ENCODE data around the gene FAM81A. TPM values are rescaled to one million over a fixed set of nuclear protein-coding genes. Genes with fewer than 3 reads are reported as not detected.

Gene FAM81A
- total and polyA plus RNA-seq, 4 donors, result under 0.01 to 0.13 (median 0.07) TPM

DNA sequence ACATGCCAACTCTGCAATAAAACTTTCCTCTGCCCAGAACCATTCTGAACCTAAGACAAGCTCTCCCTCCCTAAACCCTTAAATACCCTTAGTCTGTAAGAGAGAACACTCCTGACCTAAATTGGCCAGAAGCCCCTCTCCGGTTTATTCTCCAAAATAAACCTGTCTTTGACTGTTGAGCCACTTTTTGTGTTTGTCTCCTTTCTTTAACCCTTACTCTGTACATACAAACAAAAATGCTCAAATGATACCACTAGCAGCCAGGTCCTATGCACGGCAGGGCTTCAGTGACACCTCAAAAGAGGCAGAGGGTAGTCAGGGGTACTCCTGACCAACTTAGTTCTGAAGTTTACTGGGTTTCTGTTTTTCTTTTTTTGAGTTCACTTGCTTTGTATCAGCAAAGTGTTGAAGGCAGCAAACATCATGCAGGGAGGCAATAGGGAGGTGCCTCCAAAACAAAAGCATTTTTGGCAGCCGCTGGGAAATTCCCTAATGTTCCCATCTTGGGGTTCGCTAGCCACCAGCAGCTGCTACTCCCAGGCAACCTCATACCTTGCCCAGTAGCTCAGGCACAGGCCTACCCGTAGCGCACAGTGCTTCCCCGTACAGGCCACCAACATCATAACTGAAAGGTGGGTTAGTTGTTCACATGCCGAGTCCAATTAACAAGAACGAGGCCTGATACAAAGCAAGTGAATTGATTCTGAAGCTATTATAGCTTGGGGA is 110.7 kb downstream of the FAM81A start:
- H3K4me3 ChIP-seq (ENCODE audit: low read depth in 1 of 3, low read length in 3 of 3), result no peak overlapping the region
- no peak for DNase-seq (ENCODE audit: low spot score)
- H3K36me3 ChIP-seq (ENCODE audit: control insufficient read depth in 4 of 4, insufficient read depth in 3 of 4, low read depth in 1 of 4, low read length in 3 of 4), result no peaks in the 10 kb centered on the region
- no peak overlapping the region for H3K9ac ChIP-seq (ENCODE audit: low read depth in 1 of 2, low read length in 2 of 2)
- WGBS, result 80% methylated on average over 9 of the region's 9 CpGs
- H3K4me1 ChIP-seq (ENCODE audit: control insufficient read depth in 4 of 4, insufficient read depth in 4 of 4, low read length in 3 of 4), result no peaks in the 10 kb centered on the region
- H3K27me3 ChIP-seq (ENCODE audit: control insufficient read depth in 4 of 4, insufficient read depth in 4 of 4, low read length in 3 of 4), result no peaks in the 10 kb centered on the region
- TF ChIP-seq, protein P1, sequence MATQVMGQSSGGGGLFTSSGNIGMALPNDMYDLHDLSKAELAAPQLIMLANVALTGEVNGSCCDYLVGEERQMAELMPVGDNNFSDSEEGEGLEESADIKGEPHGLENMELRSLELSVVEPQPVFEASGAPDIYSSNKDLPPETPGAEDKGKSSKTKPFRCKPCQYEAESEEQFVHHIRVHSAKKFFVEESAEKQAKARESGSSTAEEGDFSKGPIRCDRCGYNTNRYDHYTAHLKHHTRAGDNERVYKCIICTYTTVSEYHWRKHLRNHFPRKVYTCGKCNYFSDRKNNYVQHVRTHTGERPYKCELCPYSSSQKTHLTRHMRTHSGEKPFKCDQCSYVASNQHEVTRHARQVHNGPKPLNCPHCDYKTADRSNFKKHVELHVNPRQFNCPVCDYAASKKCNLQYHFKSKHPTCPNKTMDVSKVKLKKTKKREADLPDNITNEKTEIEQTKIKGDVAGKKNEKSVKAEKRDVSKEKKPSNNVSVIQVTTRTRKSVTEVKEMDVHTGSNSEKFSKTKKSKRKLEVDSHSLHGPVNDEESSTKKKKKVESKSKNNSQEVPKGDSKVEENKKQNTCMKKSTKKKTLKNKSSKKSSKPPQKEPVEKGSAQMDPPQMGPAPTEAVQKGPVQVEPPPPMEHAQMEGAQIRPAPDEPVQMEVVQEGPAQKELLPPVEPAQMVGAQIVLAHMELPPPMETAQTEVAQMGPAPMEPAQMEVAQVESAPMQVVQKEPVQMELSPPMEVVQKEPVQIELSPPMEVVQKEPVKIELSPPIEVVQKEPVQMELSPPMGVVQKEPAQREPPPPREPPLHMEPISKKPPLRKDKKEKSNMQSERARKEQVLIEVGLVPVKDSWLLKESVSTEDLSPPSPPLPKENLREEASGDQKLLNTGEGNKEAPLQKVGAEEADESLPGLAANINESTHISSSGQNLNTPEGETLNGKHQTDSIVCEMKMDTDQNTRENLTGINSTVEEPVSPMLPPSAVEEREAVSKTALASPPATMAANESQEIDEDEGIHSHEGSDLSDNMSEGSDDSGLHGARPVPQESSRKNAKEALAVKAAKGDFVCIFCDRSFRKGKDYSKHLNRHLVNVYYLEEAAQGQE (IDR thresholded peaks at IDR 0.05), result no peak
- TF ChIP-seq, protein P2, sequence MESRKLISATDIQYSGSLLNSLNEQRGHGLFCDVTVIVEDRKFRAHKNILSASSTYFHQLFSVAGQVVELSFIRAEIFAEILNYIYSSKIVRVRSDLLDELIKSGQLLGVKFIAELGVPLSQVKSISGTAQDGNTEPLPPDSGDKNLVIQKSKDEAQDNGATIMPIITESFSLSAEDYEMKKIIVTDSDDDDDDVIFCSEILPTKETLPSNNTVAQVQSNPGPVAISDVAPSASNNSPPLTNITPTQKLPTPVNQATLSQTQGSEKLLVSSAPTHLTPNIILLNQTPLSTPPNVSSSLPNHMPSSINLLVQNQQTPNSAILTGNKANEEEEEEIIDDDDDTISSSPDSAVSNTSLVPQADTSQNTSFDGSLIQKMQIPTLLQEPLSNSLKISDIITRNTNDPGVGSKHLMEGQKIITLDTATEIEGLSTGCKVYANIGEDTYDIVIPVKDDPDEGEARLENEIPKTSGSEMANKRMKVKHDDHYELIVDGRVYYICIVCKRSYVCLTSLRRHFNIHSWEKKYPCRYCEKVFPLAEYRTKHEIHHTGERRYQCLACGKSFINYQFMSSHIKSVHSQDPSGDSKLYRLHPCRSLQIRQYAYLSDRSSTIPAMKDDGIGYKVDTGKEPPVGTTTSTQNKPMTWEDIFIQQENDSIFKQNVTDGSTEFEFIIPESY (IDR thresholded peaks at IDR 0.05), result no peak
- TF ChIP-seq, protein P3, sequence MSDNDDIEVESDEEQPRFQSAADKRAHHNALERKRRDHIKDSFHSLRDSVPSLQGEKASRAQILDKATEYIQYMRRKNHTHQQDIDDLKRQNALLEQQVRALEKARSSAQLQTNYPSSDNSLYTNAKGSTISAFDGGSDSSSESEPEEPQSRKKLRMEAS (IDR thresholded peaks at IDR 0.05), result no peak
- TF ChIP-seq TAF1 (conservative IDR thresholded peaks at IDR 0.05) (no peak), EGR1 (IDR thresholded peaks at IDR 0.05; ENCODE audit: low read depth in 2 of 2) (no peak), JUND (IDR thresholded peaks at IDR 0.05) (no peak), RAD21 (IDR thresholded peaks at IDR 0.05) (no peak), FOXA1 (IDR thresholded peaks at IDR 0.05) (no peak), NR2F2 (IDR thresholded peaks at IDR 0.05) (no peak)
- TF ChIP-seq, protein P4, sequence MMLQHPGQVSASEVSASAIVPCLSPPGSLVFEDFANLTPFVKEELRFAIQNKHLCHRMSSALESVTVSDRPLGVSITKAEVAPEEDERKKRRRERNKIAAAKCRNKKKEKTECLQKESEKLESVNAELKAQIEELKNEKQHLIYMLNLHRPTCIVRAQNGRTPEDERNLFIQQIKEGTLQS (IDR thresholded peaks at IDR 0.05), result no peak
- no peak overlapping the region for H3K27ac ChIP-seq (ENCODE audit: low read depth in 1 of 2, low read length in 2 of 2)
- H3K9me3 ChIP-seq (ENCODE audit: control insufficient read depth in 4 of 4, low read length in 3 of 4), result no peaks in the 10 kb centered on the region

DNA sequence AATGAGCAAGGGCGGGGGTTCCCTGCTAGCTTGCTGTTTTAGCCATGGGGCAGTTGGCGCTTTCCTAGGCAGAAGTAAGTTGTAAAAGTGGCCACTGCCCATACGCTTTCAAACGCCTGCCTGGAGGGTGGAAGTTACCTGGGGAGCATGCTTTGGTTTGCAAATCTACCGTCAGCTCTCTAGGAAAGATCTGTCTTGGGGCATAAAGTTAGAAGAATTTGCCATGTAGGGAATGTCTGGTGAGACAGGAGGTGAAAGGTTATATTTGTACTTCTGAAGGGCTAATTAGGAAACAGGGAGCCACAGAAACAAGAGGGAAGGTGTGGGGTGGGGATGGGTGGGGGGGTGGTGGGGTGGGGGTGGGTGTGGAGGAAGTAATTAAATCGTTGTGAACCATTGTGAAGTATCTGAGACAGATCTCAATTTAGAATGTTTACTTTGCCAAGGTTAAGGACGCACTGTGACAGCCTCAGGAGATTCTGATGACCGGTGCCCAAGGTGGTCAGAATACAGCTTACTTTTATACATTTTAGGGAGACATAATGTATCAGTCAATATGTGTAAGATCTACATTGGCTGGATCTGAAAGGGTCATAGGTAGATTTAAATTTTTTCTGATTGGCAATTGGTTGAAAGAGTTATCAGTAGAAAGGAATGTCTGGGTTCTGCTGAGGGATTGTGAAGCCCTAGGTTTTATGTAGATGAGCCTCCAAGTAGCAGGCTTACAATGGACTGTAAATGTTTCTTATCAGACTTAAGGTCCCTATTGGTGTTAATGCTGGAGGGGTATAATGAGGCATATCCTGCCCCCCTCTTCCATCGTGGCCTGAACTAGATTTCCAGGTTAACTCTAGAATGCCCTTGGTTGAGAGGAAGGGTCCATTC is 111.6 kb downstream of the FAM81A start:
- Histone ChIP-seq H3K4me3 (ENCODE audit: low read depth in 1 of 3, low read length in 3 of 3) (no peak overlapping the region), H3K27me3 (ENCODE audit: control insufficient read depth in 4 of 4, insufficient read depth in 4 of 4, low read length in 3 of 4) (no peaks in the 10 kb centered on the region), H3K9ac (ENCODE audit: low read depth in 1 of 2, low read length in 2 of 2) (no peak overlapping the region), H3K4me1 (ENCODE audit: control insufficient read depth in 4 of 4, insufficient read depth in 4 of 4, low read length in 3 of 4) (peaks cover 0 to 7% (median 1%) of the 10 kb centered on the region in 4 donors), H3K9me3 (ENCODE audit: control insufficient read depth in 4 of 4, low read length in 3 of 4) (no peaks in the 10 kb centered on the region), H3K36me3 (ENCODE audit: control insufficient read depth in 4 of 4, insufficient read depth in 3 of 4, low read depth in 1 of 4, low read length in 3 of 4) (no peaks in the 10 kb centered on the region), H3K27ac (ENCODE audit: low read depth in 1 of 2, low read length in 2 of 2) (no peak overlapping the region)
- DNase-seq (ENCODE audit: low spot score), result no peak
- WGBS, result 71% methylated on average over 9 of the region's 9 CpGs
- TF ChIP-seq YY1 (IDR thresholded peaks at IDR 0.05), result no peak
- no peak for TF ChIP-seq FOXA1 (IDR thresholded peaks at IDR 0.05)
- no peak for TF ChIP-seq RXRA (IDR thresholded peaks at IDR 0.05)
- TF ChIP-seq, protein P1 (IDR thresholded peaks at IDR 0.05), result no peak
- no peak for TF ChIP-seq SP1 (IDR thresholded peaks at IDR 0.05)
- TF ChIP-seq, protein P5, sequence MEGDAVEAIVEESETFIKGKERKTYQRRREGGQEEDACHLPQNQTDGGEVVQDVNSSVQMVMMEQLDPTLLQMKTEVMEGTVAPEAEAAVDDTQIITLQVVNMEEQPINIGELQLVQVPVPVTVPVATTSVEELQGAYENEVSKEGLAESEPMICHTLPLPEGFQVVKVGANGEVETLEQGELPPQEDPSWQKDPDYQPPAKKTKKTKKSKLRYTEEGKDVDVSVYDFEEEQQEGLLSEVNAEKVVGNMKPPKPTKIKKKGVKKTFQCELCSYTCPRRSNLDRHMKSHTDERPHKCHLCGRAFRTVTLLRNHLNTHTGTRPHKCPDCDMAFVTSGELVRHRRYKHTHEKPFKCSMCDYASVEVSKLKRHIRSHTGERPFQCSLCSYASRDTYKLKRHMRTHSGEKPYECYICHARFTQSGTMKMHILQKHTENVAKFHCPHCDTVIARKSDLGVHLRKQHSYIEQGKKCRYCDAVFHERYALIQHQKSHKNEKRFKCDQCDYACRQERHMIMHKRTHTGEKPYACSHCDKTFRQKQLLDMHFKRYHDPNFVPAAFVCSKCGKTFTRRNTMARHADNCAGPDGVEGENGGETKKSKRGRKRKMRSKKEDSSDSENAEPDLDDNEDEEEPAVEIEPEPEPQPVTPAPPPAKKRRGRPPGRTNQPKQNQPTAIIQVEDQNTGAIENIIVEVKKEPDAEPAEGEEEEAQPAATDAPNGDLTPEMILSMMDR (IDR thresholded peaks at IDR 0.05; ENCODE audit: low read depth, low read length, missing input control), result no peak
- TF ChIP-seq GABPA (IDR thresholded peaks at IDR 0.05 in 1 of 2, conservative IDR thresholded peaks at IDR 0.05 in 1 of 2), result no peak
- TF ChIP-seq EGR1 (IDR thresholded peaks at IDR 0.05; ENCODE audit: low read depth in 2 of 2), result no peak

All from liver (tissue), 9 donors.